ENCODE measurements around the gene PLD4.

- no peak for TF ChIP-seq TAF1 (IDR thresholded peaks at IDR 0.05; ENCODE audit: borderline replicate concordance, insufficient read depth, low read length)
- TF ChIP-seq POLR2AphosphoS5 (IDR thresholded peaks at IDR 0.05; ENCODE audit: low read depth, low read length) = no peak
- no peak for TF ChIP-seq REST (IDR thresholded peaks at IDR 0.05; ENCODE audit: insufficient read depth in 1 of 2, low read depth in 2 of 2, low read length in 2 of 2)
- TF ChIP-seq FOXP2 (optimal IDR thresholded peaks at IDR 0.05; ENCODE audit: borderline replicate concordance, extremely low read depth, extremely low read length, insufficient read depth) = no peak
- TF ChIP-seq SIN3A (IDR thresholded peaks at IDR 0.05; ENCODE audit: borderline replicate concordance, insufficient read depth, low read length) = no peak
Observed at GRCh38 chr14:104919993-104920315, 4.7 kb upstream of the PLD4 start.
